GM18951 (cell line): ENCODE results near the gene PAPOLA.

Experiments used
- POLR2A ChIP-seq: IDR thresholded peaks from 4 replicates; pipeline ENCODE4 v1.6.1; 2011; ENCODE audit warnings: mild to moderate bottlenecking; ENCODE audit not compliant: insufficient read length, insufficient read depth; ENCODE audit errors: extremely low read depth
- in situ Hi-C: fragments of 300-500 bp; cut with MboI; formaldehyde crosslinking; loops from one replicate; pipeline ENCODE4 v1.12.0; 2022; ENCODE audit warnings: low sequenced_read_pairs, mixed read lengths, inconsistent platforms; ENCODE audit not compliant: unreplicated experiment

PAPOLA gene

GRCh38 chr14:96565811-96566210 lies 63.6 kb downstream of the PAPOLA start:
- in situ Hi-C loops = no loop called here
- TF ChIP-seq POLR2A = no peak

- in situ Hi-C loops = no loop called here
- no peak for TF ChIP-seq POLR2A
Observed at GRCh38 chr14:96567289-96567899, 65.2 kb downstream of the PAPOLA start.

- in situ Hi-C loops = no loop called here
- TF ChIP-seq POLR2A = no peak
Observed at GRCh38 chr14:96568621-96569020, 66.4 kb downstream of the PAPOLA start.

GRCh38 chr14:96571311-96571710 lies 69.1 kb downstream of the PAPOLA start:
- in situ Hi-C loops = no loop called here
- no peak for TF ChIP-seq POLR2A

GRCh38 chr14:96573473-96574100 lies 71.4 kb downstream of the PAPOLA start:
- in situ Hi-C loops = no loop called here
- TF ChIP-seq POLR2A = no peak

GRCh38 chr14:96574171-96574632 lies 72.0 kb downstream of the PAPOLA start:
- in situ Hi-C loops = no loop called here
- TF ChIP-seq POLR2A = no peak

GRCh38 chr14:96574633-96575632 lies 72.8 kb downstream of the PAPOLA start:
- in situ Hi-C loops = no loop called here

GRCh38 chr14:96576359-96576758 lies 74.2 kb downstream of the PAPOLA start:
- in situ Hi-C loops = no loop called here
- no peak for TF ChIP-seq POLR2A

More at GRCh38 chr14:96574633-96575632, 72.8 kb downstream of the PAPOLA start:
- no peak for TF ChIP-seq POLR2A

- in situ Hi-C loops = no loop called here
Observed at GRCh38 chr14:96576937-96577336, 74.8 kb downstream of the PAPOLA start.

GRCh38 chr14:96578619-96579018 lies 76.4 kb downstream of the PAPOLA start:
- in situ Hi-C loops = no loop called here

More at GRCh38 chr14:96576937-96577336, 74.8 kb downstream of the PAPOLA start:
- TF ChIP-seq POLR2A = no peak

GRCh38 chr14:96579358-96579757 lies 77.2 kb downstream of the PAPOLA start:
- no peak for TF ChIP-seq POLR2A
- in situ Hi-C loops = no loop called here

More at GRCh38 chr14:96578619-96579018, 76.4 kb downstream of the PAPOLA start:
- TF ChIP-seq POLR2A = no peak

GRCh38 chr14:96579855-96580254 lies 77.7 kb downstream of the PAPOLA start:
- in situ Hi-C loops = no loop called here
- TF ChIP-seq POLR2A = no peak

- TF ChIP-seq POLR2A = no peak
- in situ Hi-C loops = no loop called here
Observed at GRCh38 chr14:96580566-96580965, 78.4 kb downstream of the PAPOLA start.

GRCh38 chr14:96581026-96581425 lies 78.8 kb downstream of the PAPOLA start:
- in situ Hi-C loops = no loop called here
- TF ChIP-seq POLR2A = no peak

GRCh38 chr14:96581902-96582301 lies 79.7 kb downstream of the PAPOLA start:
- in situ Hi-C loops = no loop called here
- TF ChIP-seq POLR2A = no peak
